HEK293T (cell line): ENCODE results near the gene LASP1.

Experiments
- BHLHE40 ChIP-seq: fragments of 450-650 bp; IDR thresholded peaks from 2 replicates; pipeline ENCODE4 v1.6.1; 2016; ENCODE audit warnings: mild to moderate bottlenecking, moderate library complexity, borderline replicate concordance
- ELF4 ChIP-seq: fragments of 450-650 bp; IDR thresholded peaks from 2 replicates; pipeline ENCODE4 v1.6.1; 2017; ENCODE audit warnings: antibody characterized with exemption
- FOXM1 ChIP-seq: fragments of 450-650 bp; IDR thresholded peaks from 2 replicates; pipeline ENCODE4 v1.6.1; 2017; ENCODE audit warnings: mild to moderate bottlenecking, borderline replicate concordance
- SP1 ChIP-seq: fragments of 450-650 bp; IDR thresholded peaks from 2 replicates; pipeline ENCODE4 v1.6.1; 2017
- SUZ12 ChIP-seq: fragments of 450-650 bp; IDR thresholded peaks from 2 replicates; pipeline ENCODE4 v1.6.1; 2016; ENCODE audit warnings: mild to moderate bottlenecking
- ZNF384 ChIP-seq: fragments of 450-650 bp; IDR thresholded peaks from 2 replicates; pipeline ENCODE4 v1.6.1; 2016

DNA sequence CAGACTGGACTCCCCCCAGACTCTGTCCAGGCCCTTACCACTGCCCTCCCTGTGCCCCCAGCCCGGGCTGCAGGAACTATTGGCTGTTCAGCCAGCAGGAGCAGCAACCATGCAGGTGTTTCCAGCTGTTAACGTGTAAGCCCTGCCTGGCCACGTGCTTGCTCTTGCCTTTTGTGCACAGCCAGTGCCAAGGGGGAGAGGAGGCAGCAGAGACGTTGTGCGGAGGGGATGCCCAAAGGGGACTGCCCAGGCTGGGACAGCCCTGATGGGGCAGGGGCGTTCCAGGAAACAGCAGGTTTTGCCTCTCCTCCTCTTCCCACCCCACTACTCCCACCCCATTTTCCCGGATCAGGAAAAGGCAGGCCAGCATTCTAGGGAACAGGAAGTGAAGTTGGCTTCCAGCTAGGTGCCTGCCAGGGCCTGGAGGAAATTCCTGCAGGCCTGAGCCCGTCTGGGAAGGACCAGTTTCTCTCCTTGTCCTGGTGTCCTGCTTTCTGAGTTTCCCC lies 38.9 kb downstream of the LASP1 start:
- TF ChIP-seq SP1, result no peak
- no peak for TF ChIP-seq BHLHE40
- TF ChIP-seq ZNF384, result no peak
- TF ChIP-seq FOXM1, result no peak
- no peak for TF ChIP-seq SUZ12
- TF ChIP-seq ELF4, result no peak
